ENCODE data around the gene COL12A1.

Gene COL12A1

DNA sequence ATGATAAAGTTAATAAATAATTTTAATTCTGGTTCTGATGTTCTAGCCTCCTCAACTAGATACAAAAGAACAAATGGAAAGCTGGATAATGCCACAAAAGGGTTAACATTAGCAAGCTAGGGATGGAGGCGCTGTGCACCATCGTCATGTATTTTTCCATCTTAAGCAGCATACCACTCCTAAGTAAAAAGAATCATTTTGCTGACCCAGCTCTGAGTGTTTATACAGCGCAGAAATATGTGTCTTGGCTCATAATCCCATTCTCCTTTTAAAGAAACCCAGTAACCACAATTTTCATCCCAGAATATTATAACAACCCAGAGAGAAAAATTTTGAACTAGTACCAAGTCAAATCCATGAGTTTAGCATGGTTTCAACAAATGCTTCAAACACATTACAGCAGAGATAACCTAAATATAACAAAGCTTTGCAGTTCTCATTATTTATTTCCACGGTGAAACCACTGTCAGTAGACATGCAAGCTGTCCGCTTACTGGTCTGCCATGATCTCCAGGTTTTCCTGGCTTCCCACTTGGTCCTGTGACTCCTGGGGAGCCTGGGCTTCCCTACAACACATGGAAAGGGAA is 111.1 kb downstream of the COL12A1 start:
- no peak for DNase-seq

DNA sequence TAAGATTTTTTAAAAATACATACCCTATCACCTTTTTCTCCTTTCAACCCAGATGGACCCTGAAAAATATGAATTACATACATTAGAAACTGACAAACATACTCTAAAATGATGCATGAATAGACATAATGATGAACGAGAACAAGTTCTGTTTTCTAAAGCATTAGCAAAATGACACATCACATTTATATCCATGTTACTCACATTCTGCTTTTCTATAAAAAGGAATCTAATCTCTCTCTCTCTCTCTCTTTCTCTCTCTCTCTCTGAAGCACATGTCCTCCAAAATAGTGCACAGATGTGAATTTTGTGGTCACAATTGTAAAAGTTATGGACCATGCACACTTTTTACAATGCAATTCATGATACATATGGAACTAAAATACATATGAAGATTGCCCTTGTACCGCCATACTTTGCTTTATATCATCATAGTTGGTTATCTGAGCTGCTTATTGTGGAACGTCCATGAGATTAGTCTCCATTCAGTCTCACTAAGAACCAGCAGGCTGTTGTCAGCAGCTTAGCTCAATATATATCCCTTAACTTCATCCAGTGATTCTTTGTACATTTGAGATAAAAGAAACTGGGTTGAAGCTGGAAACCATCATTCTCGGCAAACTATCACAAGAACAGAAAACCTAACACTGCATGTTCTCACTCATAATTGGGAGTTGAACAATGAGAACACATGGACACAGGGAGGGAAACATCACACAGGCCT is 114.2 kb downstream of the COL12A1 start:
- no peak for DNase-seq

DNA sequence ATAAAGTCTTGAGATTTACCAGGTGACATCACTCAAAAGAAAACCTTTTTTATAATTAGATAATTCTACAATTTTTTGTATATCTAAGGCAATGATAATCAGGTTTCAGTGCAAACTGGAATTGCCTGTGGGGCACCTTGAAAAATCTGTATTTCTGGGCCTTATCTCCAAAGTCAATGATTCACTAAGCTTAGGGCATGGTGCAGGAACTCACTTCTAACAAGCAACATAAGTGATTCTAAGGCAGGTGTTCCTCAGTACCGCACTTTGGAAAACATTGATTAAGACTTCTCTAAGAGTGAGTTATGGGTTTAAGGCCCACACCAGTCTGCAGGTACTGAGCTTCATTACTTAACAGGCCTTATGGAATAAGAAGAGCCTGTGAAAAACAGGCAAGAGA is 115.3 kb downstream of the COL12A1 start:
- no peak for DNase-seq

DNA sequence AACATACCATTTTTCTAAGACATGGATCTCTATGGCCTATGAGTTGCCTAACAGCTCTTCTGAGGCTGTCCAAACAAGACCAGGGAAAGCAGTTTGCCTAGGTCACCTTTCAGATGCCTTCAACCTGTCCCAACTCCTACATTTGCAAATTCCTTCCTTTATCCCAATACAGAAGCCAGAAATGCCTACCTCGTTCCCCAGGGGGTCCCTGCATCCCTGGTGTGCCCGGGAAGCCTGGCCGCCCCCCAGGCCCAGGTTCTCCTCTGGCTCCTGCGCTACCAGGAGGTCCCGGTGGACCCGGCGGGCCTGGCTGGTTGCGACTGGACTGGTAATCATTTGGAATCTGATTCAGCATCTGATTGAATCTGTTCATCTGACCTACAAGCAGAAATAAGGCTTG is 115.9 kb downstream of the COL12A1 start:
- DNase-seq = no peak

DNA sequence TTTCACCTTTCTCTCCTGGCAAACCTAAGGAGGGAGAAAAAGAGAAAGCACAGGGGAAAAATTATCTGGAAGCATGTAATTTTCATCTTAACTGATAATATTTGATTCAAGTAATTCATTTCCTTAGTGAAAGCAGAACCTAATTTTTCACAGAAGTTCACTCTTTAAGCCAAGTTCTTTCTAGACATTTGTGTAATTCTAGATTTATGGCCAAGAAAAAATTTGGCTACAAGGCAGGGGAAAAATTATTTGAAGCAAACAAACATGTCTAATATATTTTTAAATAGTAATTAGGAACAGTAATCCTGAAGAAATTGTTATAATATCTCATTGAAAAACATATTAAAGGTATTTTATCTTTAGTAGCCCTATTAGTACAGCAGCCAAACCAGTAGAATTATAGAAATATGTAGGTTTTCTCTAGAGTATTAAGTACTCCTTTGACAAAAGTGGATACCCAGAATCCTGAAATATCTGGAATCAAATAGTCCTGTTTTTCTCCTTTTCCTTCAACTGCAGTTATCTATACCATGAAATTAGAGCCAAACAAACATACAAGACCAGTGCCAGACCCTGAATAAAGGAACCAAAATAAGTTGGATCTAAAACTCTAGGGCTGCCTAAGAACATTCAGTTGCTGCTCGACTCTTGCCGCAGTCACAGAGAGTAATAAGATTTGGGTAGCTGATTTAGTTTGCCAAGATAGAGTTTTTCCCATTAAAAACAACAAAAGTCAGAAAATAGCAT is 116.5 kb downstream of the COL12A1 start:
- DNase-seq = no peak

DNA sequence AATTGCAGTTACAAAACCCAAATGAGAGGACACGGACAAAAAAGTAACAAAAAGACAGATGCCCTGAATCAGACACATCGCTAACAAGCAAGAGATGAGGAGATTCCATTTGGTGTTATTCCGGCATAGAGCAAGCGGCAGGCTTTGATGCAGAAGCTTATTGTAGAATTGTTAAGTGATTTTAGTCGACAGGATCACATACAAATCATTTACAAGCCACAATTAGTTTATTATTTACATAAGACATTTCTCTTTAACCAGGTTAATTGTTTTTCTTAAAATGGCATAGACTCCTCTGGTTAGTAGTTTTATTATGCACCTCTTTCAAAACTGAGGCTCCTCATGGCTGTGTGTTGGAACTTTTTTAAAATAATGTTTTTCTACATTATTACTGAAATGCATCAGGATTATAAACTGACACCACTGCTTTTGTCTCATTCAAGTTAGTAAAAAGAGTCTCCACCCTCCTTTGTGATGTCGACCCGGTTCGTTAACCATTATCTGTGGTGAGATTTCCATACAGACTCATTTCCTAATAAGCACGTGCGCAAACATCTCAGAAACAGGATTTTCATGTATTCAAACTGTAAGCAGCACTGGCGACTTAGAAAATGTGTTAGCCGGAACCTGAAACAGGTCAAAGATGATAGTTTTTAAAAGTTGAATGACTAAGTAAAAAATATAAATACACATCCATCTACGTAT is 119.8 kb downstream of the COL12A1 start:
- DNase-seq = no peak

DNA sequence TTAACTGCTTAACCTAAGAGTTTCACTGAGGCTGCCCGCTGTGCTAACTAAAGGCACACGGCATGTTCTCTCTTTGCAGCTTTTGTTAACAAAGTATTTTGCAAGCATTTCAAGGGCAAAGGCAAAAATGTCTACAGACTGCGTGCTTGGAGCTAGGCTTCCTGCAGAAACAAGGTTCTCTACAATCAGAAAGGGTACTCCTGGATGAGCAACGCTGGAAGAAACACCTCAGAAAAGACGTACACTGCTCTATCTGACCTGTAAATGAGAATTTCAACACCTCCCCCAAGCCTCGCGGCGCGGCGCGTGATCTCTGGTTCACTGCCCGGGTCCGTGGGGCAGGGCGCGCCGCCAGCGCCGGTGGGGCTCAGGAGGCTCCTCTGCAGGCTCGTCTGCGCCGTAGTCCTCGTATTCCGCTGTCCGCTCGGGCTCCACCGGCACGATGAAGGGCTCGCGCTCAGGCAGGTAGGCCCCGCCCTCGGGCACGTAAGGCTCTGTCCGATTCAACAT is 120.9 kb downstream of the COL12A1 start:
- DNase-seq = peak; percentile 23

DNA sequence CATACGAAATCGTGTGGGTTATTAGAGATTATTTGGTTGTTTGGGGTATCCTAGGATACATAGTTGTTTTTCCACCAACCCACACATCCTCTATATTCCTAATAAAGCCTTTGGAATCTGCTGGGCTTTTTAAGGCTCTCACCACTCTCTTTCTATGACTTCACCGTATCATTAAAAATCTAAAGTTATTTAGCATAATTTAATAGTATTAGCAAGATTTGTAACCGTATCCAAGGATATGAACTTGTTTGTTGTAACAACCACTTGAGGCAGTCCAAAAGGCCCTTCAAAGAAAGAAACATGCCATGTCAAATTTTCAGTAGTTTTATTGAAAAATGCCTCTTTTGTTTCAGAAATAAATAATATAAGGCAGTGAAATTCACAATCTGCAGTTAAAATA is 121.8 kb downstream of the COL12A1 start:
- DNase-seq = no peak

DNA sequence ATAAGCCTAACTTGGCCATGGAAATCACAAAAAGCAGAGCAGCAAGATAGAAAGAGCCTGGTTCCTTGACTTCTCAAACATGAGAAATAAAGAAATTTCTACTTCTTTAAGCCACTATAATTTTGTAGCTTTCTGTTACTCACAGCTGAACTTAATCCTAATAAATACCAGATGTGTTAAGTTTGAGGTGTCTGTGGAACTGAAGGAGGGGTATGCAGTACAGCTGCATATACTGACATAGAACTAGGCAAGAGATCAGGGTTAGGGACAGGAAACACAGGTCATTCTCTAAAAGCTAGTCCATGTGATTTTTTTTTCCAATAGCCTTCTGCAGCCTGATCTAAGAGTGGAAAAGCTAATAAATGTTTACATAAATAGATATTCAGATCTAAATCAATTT is 123.9 kb downstream of the COL12A1 start:
- no peak for DNase-seq

DNA sequence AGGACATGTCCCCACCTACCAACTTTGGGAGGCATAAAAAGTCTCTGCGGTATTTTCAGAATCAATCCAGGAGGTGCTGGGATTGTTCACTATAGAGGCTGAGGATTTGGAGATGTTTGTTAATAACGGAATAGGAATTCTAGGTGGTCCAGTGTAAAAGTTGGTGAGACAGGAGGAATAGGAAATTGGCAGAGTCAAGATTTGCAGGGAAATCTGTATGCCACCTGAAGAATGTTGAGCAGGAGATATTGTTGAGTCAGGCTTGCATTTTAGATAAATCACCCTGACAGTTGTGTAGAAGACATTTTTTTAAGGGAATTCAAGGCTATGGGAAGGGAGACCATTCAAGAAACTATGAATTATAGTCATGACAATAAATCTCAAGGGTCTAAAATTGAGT is 124.8 kb downstream of the COL12A1 start:
- DNase-seq = no peak

DNA sequence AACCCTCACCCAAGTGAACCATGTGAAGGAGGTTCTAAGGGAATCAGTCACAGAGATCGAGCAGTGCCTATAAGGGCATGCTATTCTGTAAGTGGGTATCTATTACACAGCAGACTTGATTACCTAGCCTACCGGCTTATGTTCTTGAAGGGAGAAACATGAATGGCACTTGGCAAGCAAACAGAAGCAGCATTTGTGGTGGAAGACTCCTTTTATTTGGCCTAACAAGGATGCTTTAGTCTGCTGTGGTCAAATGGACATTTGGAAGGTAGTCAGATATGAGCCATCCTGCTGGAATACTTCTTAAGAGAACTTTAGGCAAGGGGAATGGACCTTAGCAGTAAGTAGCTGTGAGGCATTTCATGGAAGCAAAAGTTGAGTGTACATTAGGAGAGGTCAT is 126.3 kb downstream of the COL12A1 start:
- DNase-seq = no peak

DNA sequence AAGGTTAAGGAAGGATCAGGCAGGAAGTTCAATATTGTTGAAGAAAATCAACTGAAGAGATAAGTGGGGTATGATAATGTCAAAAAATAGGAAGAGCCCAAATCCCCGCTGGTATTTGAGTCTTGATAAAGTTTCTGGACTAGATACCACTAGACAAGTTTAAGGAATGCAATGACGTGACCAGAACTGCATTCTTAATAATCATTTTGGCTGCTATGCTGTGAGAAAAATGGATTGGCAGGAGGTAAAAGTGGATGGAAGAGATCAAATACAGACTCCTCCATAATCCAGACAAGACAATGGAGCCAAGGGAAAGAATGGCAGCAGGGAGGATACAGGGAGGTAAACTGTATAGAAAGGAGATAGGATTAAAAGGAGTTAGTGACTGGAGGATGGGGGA is 128.2 kb downstream of the COL12A1 start:
- no peak for DNase-seq

DNA sequence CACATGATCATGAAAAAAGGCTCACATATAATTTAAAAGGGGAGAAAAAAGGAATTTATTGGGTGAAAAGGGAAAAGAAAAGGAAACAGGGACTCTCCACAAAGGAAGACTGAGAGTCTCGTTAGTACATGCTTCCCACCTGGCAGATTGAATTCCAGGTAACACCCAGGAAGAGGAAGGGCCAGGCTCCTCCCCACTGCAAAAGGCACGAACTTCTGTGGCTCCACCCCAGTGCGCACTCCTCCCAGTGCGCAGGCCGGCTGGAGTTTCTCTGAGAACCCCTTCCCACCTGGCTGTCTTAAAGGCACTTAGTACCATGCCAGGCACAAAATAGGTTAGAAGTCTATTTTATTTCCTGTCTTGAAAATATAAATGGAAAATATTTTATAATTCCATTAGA is 129.8 kb downstream of the COL12A1 start:
- DNase-seq = no peak

DNA sequence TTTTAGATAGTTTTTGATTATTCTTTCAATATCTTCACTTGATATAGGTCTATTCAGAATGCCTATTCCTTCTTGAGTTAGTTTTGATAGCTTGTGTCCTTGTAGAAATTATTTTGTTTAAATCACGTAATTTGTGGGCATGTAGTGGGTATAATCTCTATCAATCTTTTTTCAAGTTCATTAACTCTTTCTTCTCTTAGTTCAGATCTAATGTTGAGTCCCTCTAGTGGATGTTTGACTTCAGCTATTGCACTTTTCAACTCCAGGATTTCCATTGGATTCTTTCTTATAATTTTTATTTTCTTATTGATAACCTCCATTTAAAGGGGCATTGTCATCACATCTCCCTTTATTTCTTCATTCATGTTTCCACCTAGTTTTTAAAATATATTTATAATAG is 135.6 kb downstream of the COL12A1 start:
- DNase-seq = no peak

DNA sequence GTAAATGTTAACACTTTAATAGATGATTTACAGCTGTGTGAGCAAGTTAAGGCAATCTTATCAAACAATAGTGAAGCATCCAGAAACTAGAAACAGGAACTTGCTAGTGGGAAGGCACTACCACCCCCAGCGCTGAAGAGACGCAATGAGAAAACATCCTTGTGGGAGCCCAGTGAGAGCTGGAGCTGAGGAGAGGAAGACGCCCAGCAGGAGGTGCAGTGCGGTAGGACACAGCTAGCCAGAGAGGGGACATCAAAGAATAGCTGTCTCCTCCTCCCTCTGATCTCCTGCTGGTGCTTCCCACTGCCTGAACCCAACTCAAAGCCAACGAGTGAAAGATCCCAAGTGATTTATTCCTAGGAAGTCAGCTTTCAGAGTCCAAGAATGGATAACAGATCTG is 140.3 kb downstream of the COL12A1 start:
- DNase-seq = no peak

DNA sequence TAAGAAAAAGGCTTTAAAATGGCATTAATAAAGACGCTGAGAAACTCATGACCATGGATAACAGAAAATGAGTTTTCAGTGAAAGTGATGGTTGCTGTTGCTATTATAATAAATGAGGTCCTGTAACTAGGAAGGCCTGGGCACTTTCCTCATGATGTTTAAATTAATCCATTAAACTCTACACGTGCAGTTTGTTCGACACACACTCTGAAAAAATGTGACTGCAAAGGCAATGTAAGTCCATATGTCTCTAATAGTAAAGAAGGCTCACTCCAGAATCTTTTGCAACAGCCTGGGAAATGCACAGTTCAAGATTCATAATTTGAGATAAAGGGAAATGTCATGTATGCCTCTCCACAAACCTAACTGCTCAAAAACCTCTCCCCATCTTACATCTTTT is 153.4 kb downstream of the COL12A1 start:
- no peak for DNase-seq

DNA sequence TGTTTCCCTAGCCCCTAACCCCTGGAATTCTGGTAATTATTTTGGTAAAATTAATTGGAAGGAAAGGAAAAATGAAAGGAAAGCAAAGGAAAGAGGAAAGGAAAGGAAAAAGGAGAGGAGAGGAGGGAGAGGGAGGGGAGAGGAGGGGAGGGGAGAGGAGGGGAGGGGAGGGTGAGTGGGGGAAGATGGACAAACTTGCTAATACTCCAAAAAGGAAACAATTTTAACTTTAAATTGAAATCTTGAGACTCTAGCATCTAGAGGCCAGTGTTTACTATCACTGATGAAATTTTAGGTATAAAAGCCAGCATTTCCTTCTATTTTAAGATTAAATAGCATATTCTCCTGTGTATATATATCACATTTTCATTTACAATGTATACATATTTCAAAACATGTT is 156.5 kb downstream of the COL12A1 start:
- no peak for DNase-seq

DNA sequence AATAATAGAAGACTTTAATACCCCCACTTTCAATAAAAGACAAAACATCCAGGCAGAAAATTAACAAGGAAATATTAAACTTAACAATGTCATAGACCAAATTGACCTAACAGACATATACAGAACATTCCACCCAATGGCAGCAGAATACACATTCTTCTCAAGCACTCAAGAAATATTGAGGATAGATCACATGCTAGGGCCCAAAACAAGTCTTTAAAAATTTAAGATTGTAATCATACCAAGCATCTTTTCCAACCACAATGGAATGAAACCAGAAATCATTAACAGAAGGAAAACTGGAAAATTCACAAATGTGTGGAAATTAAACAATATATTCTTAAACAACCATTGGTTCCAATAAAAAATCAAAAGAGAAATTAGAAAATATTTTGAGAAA is 161.0 kb downstream of the COL12A1 start:
- no peak for DNase-seq

DNA sequence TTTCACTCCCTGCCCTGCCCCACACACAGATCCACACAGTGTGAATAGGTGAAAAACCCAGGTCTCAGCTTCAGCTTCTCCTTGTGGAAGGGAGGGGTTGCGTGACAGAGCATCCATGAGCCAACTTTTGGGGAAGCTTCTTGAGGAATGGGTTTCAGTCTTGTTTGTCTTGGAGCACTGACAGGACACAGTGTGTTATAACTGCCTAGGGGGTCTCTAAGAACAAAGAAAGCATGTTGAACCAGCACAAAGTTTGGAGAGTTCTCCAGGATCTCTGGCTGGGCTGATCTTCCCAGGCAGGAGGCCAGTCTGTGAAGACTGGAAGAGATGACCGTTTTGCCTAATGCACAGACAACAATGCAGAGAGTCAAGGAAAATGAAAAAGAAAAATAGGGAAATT is 164.5 kb downstream of the COL12A1 start:
- no peak for DNase-seq

Measured in midbrain (tissue), 1 donor.